ENCODE measurements around the gene CYTH4.

The CYTH4 gene

DNA sequence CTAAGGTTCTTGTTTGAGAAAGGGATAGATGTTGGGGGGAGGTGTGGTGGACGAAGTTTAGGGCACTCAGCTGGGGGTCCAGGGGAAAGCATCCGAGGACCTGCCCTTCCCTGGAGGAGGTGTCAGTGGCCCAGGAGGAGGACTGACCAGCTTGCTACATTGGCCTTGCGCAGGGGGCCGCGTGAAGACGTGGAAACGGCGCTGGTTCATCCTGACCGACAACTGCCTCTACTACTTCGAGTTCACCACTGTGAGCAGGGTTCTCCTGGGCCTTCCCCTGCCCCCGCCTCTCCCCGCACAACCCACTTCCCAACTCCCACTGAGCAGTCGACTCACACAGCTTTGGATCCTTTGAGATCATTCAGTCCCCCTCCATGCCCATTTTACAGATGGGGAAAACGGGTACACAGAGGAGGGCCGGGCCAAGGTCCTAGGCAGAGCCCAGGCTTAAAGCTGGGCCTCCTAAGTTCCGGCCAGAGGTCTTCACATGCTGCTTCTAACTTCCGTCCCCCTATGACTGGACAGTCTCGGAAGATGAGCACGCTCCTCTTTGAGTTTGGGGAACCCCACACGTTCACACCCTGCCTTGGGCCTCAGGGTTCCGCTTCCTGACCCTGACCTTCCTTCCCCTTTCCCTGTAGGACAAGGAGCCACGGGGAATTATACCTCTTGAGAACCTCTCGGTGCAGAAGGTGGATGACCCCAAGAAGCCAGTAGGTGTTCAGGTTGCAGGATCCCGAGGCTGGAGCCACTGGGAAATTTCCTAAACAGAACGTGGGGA is 28.7 kb downstream of the CYTH4 start:
- H3K18ac ChIP-seq (ENCODE audit: low read length): no peak overlapping the region
- no peaks in the 10 kb centered on the region for H3K79me1 ChIP-seq (ENCODE audit: low read length)
- H3K27me3 ChIP-seq (ENCODE audit: insufficient read depth, low read length, poor library complexity): no peaks in the 10 kb centered on the region
- no peak overlapping the region for H3K9ac ChIP-seq (ENCODE audit: low read length)
- no peaks in the 10 kb centered on the region for H3K36me3 ChIP-seq (ENCODE audit: control insufficient read depth, insufficient read depth, low read length)
- no peak overlapping the region for H3K23ac ChIP-seq (ENCODE audit: low read length)
- no peak overlapping the region for H3K27ac ChIP-seq (ENCODE audit: low read depth, low read length)
- no peak overlapping the region for H4K8ac ChIP-seq (ENCODE audit: low read depth, low read length)
- no peak overlapping the region for H2BK120ac ChIP-seq (ENCODE audit: low read depth, low read length)
- no peak overlapping the region for H2BK15ac ChIP-seq (replicated peaks; ENCODE audit: low read depth)
- WGBS (ENCODE audit: extremely low coverage, insufficient coverage, low lambda C conversion rate): no CpG with 5 or more reads among the region's 25 CpGs
- no peak overlapping the region for H3K56ac ChIP-seq (ENCODE audit: low read length)
- H3K79me2 ChIP-seq (ENCODE audit: control insufficient read depth, insufficient read depth, low read length): no peaks in the 10 kb centered on the region
- H3K4ac ChIP-seq (ENCODE audit: low read depth, low read length): no peak overlapping the region
- no peaks in the 10 kb centered on the region for H3K4me1 ChIP-seq (ENCODE audit: control insufficient read depth, low read depth, low read length)
- H3K4me3 ChIP-seq (ENCODE audit: low read length): no peak overlapping the region
- no peak for DNase-seq
- H2AK5ac ChIP-seq (ENCODE audit: low read length): no peak overlapping the region
- H3K4me2 ChIP-seq (ENCODE audit: low read length): no peak overlapping the region
- H2BK5ac ChIP-seq (ENCODE audit: low read length): no peak overlapping the region
- no peak overlapping the region for H4K5ac ChIP-seq (ENCODE audit: low read length)

GRCh38 chr22:37311761-37312312 is 29.5 kb downstream of the CYTH4 start:
- Histone ChIP-seq H3K56ac (ENCODE audit: low read length) (no peak overlapping the region), H3K18ac (ENCODE audit: low read length) (no peak overlapping the region), H3K27ac (ENCODE audit: low read depth, low read length) (no peak overlapping the region), H4K5ac (ENCODE audit: low read length) (no peak overlapping the region), H3K9ac (ENCODE audit: low read length) (no peak overlapping the region), H3K27me3 (ENCODE audit: insufficient read depth, low read length, poor library complexity) (no peaks in the 10 kb centered on the region), H3K4me2 (ENCODE audit: low read length) (no peak overlapping the region), H3K36me3 (ENCODE audit: control insufficient read depth, insufficient read depth, low read length) (no peaks in the 10 kb centered on the region), H2AK5ac (ENCODE audit: low read length) (no peak overlapping the region), H3K23ac (ENCODE audit: low read length) (no peak overlapping the region), H3K4ac (ENCODE audit: low read depth, low read length) (no peak overlapping the region), H3K4me3 (ENCODE audit: low read length) (no peak overlapping the region), H2BK5ac (ENCODE audit: low read length) (no peak overlapping the region), H2BK120ac (ENCODE audit: low read depth, low read length) (no peak overlapping the region), H3K79me1 (ENCODE audit: low read length) (no peaks in the 10 kb centered on the region), H3K79me2 (ENCODE audit: control insufficient read depth, insufficient read depth, low read length) (no peaks in the 10 kb centered on the region), H2BK15ac (replicated peaks; ENCODE audit: low read depth) (no peak overlapping the region), H3K4me1 (ENCODE audit: control insufficient read depth, low read depth, low read length) (no peaks in the 10 kb centered on the region), H4K8ac (ENCODE audit: low read depth, low read length) (no peak overlapping the region)
- WGBS (ENCODE audit: extremely low coverage, insufficient coverage, low lambda C conversion rate): no CpG with 5 or more reads among the region's 19 CpGs
- DNase-seq: no peak

- H3K56ac ChIP-seq (ENCODE audit: low read length): no peak overlapping the region
- no peak overlapping the region for H2BK5ac ChIP-seq (ENCODE audit: low read length)
- no peaks in the 10 kb centered on the region for H3K4me1 ChIP-seq (ENCODE audit: control insufficient read depth, low read depth, low read length)
- DNase-seq: no peak
- H2BK120ac ChIP-seq (ENCODE audit: low read depth, low read length): no peak overlapping the region
- no peak overlapping the region for H3K27ac ChIP-seq (ENCODE audit: low read depth, low read length)
- H2BK15ac ChIP-seq (replicated peaks; ENCODE audit: low read depth): no peak overlapping the region
- no peak overlapping the region for H3K9ac ChIP-seq (ENCODE audit: low read length)
- H3K4me3 ChIP-seq (ENCODE audit: low read length): no peak overlapping the region
- no peak overlapping the region for H4K5ac ChIP-seq (ENCODE audit: low read length)
- no peaks in the 10 kb centered on the region for H3K79me1 ChIP-seq (ENCODE audit: low read length)
- no peaks in the 10 kb centered on the region for H3K36me3 ChIP-seq (ENCODE audit: control insufficient read depth, insufficient read depth, low read length)
- no peak overlapping the region for H3K23ac ChIP-seq (ENCODE audit: low read length)
- H3K18ac ChIP-seq (ENCODE audit: low read length): no peak overlapping the region
- no CpG with 5 or more reads among the region's 9 CpGs for WGBS (ENCODE audit: extremely low coverage, insufficient coverage, low lambda C conversion rate)
- no peaks in the 10 kb centered on the region for H3K27me3 ChIP-seq (ENCODE audit: insufficient read depth, low read length, poor library complexity)
- no peaks in the 10 kb centered on the region for H3K79me2 ChIP-seq (ENCODE audit: control insufficient read depth, insufficient read depth, low read length)
- no peak overlapping the region for H3K4ac ChIP-seq (ENCODE audit: low read depth, low read length)
- no peak overlapping the region for H2AK5ac ChIP-seq (ENCODE audit: low read length)
- no peak overlapping the region for H4K8ac ChIP-seq (ENCODE audit: low read depth, low read length)
- no peak overlapping the region for H3K4me2 ChIP-seq (ENCODE audit: low read length)
These were observed 30.4 kb downstream of the CYTH4 start for GRCh38 chr22:37312549-37313183.

DNA sequence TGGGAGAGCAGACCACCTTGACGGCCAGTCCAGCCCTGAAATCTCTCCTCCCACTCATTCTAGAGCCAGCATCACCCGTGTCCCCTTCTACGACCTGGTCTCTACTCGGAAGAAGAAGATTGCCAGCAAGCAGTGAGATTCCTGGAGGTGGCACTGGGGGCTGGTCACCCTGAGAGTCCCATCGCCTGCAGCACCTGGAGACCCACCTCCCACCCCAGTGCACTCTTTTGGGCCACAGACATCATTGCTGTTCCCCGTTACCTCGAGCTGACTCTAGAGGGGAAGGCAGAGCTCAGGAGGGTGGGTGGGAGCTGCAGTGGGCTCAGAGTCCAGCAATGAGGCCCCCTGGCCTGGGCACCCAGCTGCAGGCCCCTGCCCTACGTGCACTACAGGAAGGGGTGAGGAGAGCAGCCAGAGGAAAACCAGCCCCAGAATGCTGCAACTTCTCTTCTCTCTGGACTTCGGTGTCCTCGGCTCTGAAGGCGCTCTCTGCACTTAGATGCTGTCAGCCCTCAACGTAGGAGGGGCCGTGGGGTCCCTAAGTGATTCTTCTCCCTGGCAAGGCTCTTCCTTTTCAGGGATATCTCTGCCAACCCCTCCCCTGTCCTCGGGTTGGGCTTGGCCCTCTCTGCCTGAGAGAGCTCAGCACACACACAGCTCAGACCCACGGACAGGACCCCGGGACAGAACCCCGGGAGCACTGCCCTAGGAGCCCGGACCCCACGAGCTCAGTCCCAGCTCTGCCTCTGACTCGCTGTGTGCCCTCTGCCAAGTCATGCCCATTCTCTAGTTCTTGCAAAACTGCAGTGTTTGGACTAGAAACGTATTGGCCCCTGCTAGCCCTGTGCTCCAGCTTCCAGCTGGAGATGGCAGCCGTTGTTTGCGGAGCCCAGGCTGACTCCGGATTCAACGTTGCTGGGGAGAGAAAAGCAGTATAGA is 31.3 kb downstream of the CYTH4 start:
- H3K9ac ChIP-seq (ENCODE audit: low read length): no peak overlapping the region
- H3K4me1 ChIP-seq (ENCODE audit: control insufficient read depth, low read depth, low read length): no peaks in the 10 kb centered on the region
- H3K79me2 ChIP-seq (ENCODE audit: control insufficient read depth, insufficient read depth, low read length): no peaks in the 10 kb centered on the region
- H4K5ac ChIP-seq (ENCODE audit: low read length): no peak overlapping the region
- no peaks in the 10 kb centered on the region for H3K79me1 ChIP-seq (ENCODE audit: low read length)
- no peaks in the 10 kb centered on the region for H3K36me3 ChIP-seq (ENCODE audit: control insufficient read depth, insufficient read depth, low read length)
- H2AK5ac ChIP-seq (ENCODE audit: low read length): no peak overlapping the region
- no peak overlapping the region for H3K27ac ChIP-seq (ENCODE audit: low read depth, low read length)
- no peak overlapping the region for H2BK120ac ChIP-seq (ENCODE audit: low read depth, low read length)
- no peak overlapping the region for H3K4me2 ChIP-seq (ENCODE audit: low read length)
- H2BK15ac ChIP-seq (replicated peaks; ENCODE audit: low read depth): no peak overlapping the region
- H3K56ac ChIP-seq (ENCODE audit: low read length): no peak overlapping the region
- DNase-seq: no peak
- H3K4ac ChIP-seq (ENCODE audit: low read depth, low read length): no peak overlapping the region
- no peak overlapping the region for H4K8ac ChIP-seq (ENCODE audit: low read depth, low read length)
- no peak overlapping the region for H3K23ac ChIP-seq (ENCODE audit: low read length)
- H3K27me3 ChIP-seq (ENCODE audit: insufficient read depth, low read length, poor library complexity): no peaks in the 10 kb centered on the region
- no peak overlapping the region for H3K4me3 ChIP-seq (ENCODE audit: low read length)
- no CpG with 5 or more reads among the region's 25 CpGs for WGBS (ENCODE audit: extremely low coverage, insufficient coverage, low lambda C conversion rate)
- no peak overlapping the region for H2BK5ac ChIP-seq (ENCODE audit: low read length)
- no peak overlapping the region for H3K18ac ChIP-seq (ENCODE audit: low read length)

DNA sequence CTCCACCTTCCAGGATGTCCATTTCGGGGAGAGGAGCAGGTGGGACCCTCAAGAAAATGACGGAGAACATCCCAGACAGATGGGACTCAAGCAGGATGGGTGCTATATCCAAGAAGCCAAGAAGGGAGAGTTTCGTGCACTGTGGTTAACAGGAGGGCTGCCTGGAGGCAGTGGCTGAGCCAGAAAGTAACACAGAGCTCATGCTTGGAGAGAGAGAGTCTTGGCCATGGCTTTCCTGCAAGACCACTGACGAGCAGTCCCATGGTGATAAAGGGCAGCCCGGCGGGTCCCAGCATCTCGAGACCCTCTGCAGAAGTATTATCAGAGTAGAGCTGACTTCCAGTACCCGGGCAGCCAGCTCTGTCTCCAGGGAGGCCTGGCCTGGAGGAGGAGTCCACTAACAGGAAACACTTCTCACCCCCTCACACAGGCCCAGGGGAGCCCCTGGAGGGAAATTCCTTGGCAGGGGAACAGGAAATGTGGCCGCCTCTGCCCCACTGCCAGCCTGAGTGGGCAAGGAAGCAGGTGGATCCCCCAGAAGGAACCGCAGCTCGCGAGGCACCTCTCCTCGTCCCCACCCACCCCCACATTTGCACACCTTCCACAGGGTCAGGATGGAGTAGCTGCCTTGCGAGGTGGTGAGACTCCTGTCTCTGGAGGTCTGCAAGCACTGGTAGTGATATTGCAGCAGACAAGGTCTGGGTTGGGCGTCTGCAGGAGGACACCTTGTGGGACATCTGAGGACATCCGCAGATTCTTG is 32.2 kb downstream of the CYTH4 start:
- Histone ChIP-seq H3K4me2 (ENCODE audit: low read length) (no peak overlapping the region), H3K4me3 (ENCODE audit: low read length) (no peak overlapping the region), H3K4me1 (ENCODE audit: control insufficient read depth, low read depth, low read length) (no peaks in the 10 kb centered on the region), H3K9ac (ENCODE audit: low read length) (no peak overlapping the region), H3K23ac (ENCODE audit: low read length) (no peak overlapping the region), H3K27me3 (ENCODE audit: insufficient read depth, low read length, poor library complexity) (no peaks in the 10 kb centered on the region), H3K79me2 (ENCODE audit: control insufficient read depth, insufficient read depth, low read length) (no peaks in the 10 kb centered on the region), H3K27ac (ENCODE audit: low read depth, low read length) (no peak overlapping the region), H2BK120ac (ENCODE audit: low read depth, low read length) (no peak overlapping the region), H2BK5ac (ENCODE audit: low read length) (no peak overlapping the region), H3K18ac (ENCODE audit: low read length) (no peak overlapping the region), H3K79me1 (ENCODE audit: low read length) (no peaks in the 10 kb centered on the region), H3K56ac (ENCODE audit: low read length) (no peak overlapping the region), H4K5ac (ENCODE audit: low read length) (no peak overlapping the region), H4K8ac (ENCODE audit: low read depth, low read length) (no peak overlapping the region), H2BK15ac (replicated peaks; ENCODE audit: low read depth) (no peak overlapping the region), H2AK5ac (ENCODE audit: low read length) (no peak overlapping the region), H3K36me3 (ENCODE audit: control insufficient read depth, insufficient read depth, low read length) (no peaks in the 10 kb centered on the region), H3K4ac (ENCODE audit: low read depth, low read length) (no peak overlapping the region)
- no CpG with 5 or more reads among the region's 16 CpGs for WGBS (ENCODE audit: extremely low coverage, insufficient coverage, low lambda C conversion rate)
- no peak for DNase-seq
